HEK293 (cell line): Measurements from ENCODE around the gene CDC42EP3.

Experiments used
- ELK4 ChIP-seq: IDR thresholded peaks from 2 replicates; pipeline ENCODE4 v1.6.1; 2011; ENCODE audit warnings: mild to moderate bottlenecking, low read depth, low read length, borderline replicate concordance
- GLIS2 ChIP-seq: fragments of 450-650 bp; formaldehyde crosslinking; IDR thresholded peaks from 2 replicates; pipeline ENCODE4 v1.5.1; 2016; ENCODE audit warnings: missing biosample characterization, missing genetic modification characterization
- HOXC10 ChIP-seq: sonication (generic); formaldehyde crosslinking; IDR thresholded peaks from 2 replicates; pipeline ENCODE4 v1.8.1; 2023; ENCODE audit warnings: mild to moderate bottlenecking, missing genetic modification reagents
- ZBTB44 ChIP-seq: fragments of 450-650 bp; IDR thresholded peaks from 2 replicates; pipeline ENCODE4 v1.5.1; 2018; ENCODE audit warnings: missing biosample characterization, mild to moderate bottlenecking, missing genetic modification characterization
- ZBTB48 ChIP-seq: fragments of 450-650 bp; formaldehyde crosslinking; IDR thresholded peaks from 2 replicates; pipeline ENCODE4 v1.5.1; 2016; ENCODE audit warnings: missing biosample characterization, missing genetic modification characterization
- ZEB2 ChIP-seq: fragments of 450-650 bp; formaldehyde crosslinking; IDR thresholded peaks from 2 replicates; pipeline ENCODE4 v1.5.1; 2016; ENCODE audit warnings: missing biosample characterization, missing genetic modification characterization
- ZIC2 ChIP-seq: fragments of 450-650 bp; formaldehyde crosslinking; IDR thresholded peaks from 2 replicates; pipeline ENCODE4 v1.5.1; 2016; ENCODE audit warnings: missing biosample characterization, missing genetic modification characterization
- ZNF146 ChIP-seq: fragments of 450-650 bp; formaldehyde crosslinking; IDR thresholded peaks from 2 replicates; pipeline ENCODE4 v1.5.1; 2016; ENCODE audit warnings: missing biosample characterization, missing genetic modification characterization
- ZNF148 ChIP-seq: fragments of 450-650 bp; formaldehyde crosslinking; IDR thresholded peaks from 2 replicates; pipeline ENCODE4 v1.5.0; 2017; ENCODE audit warnings: missing biosample characterization, missing genetic modification characterization, borderline replicate concordance
- ZNF169 ChIP-seq: fragments of 450-650 bp; formaldehyde crosslinking; IDR thresholded peaks from 2 replicates; pipeline ENCODE4 v1.5.1; 2016; ENCODE audit warnings: missing biosample characterization, missing genetic modification characterization
- ZNF184 ChIP-seq: fragments of 450-650 bp; IDR thresholded peaks from 2 replicates; pipeline ENCODE4 v1.5.1; 2018; ENCODE audit warnings: missing biosample characterization, mild to moderate bottlenecking, missing genetic modification characterization
- ZNF202 ChIP-seq: fragments of 450-650 bp; formaldehyde crosslinking; IDR thresholded peaks from 2 replicates; pipeline ENCODE4 v1.5.1; 2016; ENCODE audit warnings: missing biosample characterization, missing genetic modification characterization, borderline replicate concordance
- ZNF211 ChIP-seq: fragments of 450-650 bp; formaldehyde crosslinking; IDR thresholded peaks from 2 replicates; pipeline ENCODE4 v1.5.1; 2016; ENCODE audit warnings: low read depth, missing biosample characterization, missing genetic modification characterization
- ZNF23 ChIP-seq: fragments of 450-650 bp; formaldehyde crosslinking; IDR thresholded peaks from 2 replicates; pipeline ENCODE4 v1.5.1; 2016; ENCODE audit warnings: missing biosample characterization, missing genetic modification characterization, borderline replicate concordance
- ZNF311 ChIP-seq: fragments of 450-650 bp; formaldehyde crosslinking; IDR thresholded peaks from 2 replicates; pipeline ENCODE4 v1.5.1; 2017; ENCODE audit warnings: missing biosample characterization, missing genetic modification characterization, borderline replicate concordance
- ZNF350 ChIP-seq: fragments of 450-650 bp; formaldehyde crosslinking; IDR thresholded peaks from 2 replicates; pipeline ENCODE4 v1.5.0; 2017; ENCODE audit warnings: missing biosample characterization, mild to moderate bottlenecking, missing genetic modification characterization
- ZNF354C ChIP-seq: fragments of 450-650 bp; formaldehyde crosslinking; IDR thresholded peaks from 2 replicates; pipeline ENCODE4 v1.5.1; 2016; ENCODE audit warnings: missing biosample characterization, missing genetic modification characterization, low read depth, borderline replicate concordance
- ZNF366 ChIP-seq: fragments of 450-650 bp; formaldehyde crosslinking; conservative IDR thresholded peaks from 2 replicates; pipeline ENCODE4 v1.5.1; 2016; ENCODE audit warnings: missing biosample characterization, missing genetic modification characterization
- ZNF514 ChIP-seq: fragments of 450-650 bp; formaldehyde crosslinking; IDR thresholded peaks from 2 replicates; pipeline ENCODE4 v1.5.1; 2016; ENCODE audit warnings: missing biosample characterization, missing genetic modification characterization
- ZNF521 ChIP-seq: fragments of 450-650 bp; formaldehyde crosslinking; IDR thresholded peaks from 2 replicates; pipeline ENCODE4 v1.5.1; 2017; ENCODE audit warnings: missing biosample characterization, mild to moderate bottlenecking, missing genetic modification characterization
- ZNF544 ChIP-seq: fragments of 450-650 bp; formaldehyde crosslinking; IDR thresholded peaks from 2 replicates; pipeline ENCODE4 v1.5.0; 2017; ENCODE audit warnings: missing biosample characterization, missing genetic modification characterization
- ZNF549 ChIP-seq: fragments of 450-650 bp; IDR thresholded peaks from 2 replicates; pipeline ENCODE4 v1.5.1; 2018; ENCODE audit warnings: missing biosample characterization, missing genetic modification characterization, mild to moderate bottlenecking, inconsistent platforms, moderate library complexity
- ZNF585B ChIP-seq: fragments of 450-650 bp; formaldehyde crosslinking; IDR thresholded peaks from 2 replicates; pipeline ENCODE4 v1.5.1; 2016; ENCODE audit warnings: missing biosample characterization, missing genetic modification characterization
- ZNF670 ChIP-seq: fragments of 450-650 bp; formaldehyde crosslinking; IDR thresholded peaks from 2 replicates; pipeline ENCODE4 v1.5.1; 2016; ENCODE audit warnings: missing biosample characterization, missing genetic modification characterization, low read depth
- ZNF777 ChIP-seq: fragments of 450-650 bp; formaldehyde crosslinking; IDR thresholded peaks from 2 replicates; pipeline ENCODE4 v1.5.1; 2017; ENCODE audit warnings: missing biosample characterization, missing genetic modification characterization, borderline replicate concordance
- ZNF791 ChIP-seq: fragments of 450-650 bp; formaldehyde crosslinking; IDR thresholded peaks from 2 replicates; pipeline ENCODE4 v1.5.1; 2016; ENCODE audit warnings: missing biosample characterization, missing genetic modification characterization
- ZSCAN16 ChIP-seq: fragments of 450-650 bp; formaldehyde crosslinking; IDR thresholded peaks from 2 replicates; pipeline ENCODE4 v1.5.1; 2016; ENCODE audit warnings: missing biosample characterization, missing genetic modification characterization
- ZSCAN4 ChIP-seq: fragments of 450-650 bp; formaldehyde crosslinking; IDR thresholded peaks from 2 replicates; pipeline ENCODE4 v1.5.1; 2017; ENCODE audit warnings: missing biosample characterization, missing genetic modification characterization

Gene CDC42EP3

GRCh38 chr2:37631698-37632097 lies 39.7 kb downstream of the CDC42EP3 start (continued):
- no peak for TF ChIP-seq ELK4
- no peak for TF ChIP-seq ZNF350 (tag by site-specific recombination)
- TF ChIP-seq ZNF670 (tag by site-specific recombination): no peak
- TF ChIP-seq ZIC2 (tag by site-specific recombination): no peak
- no peak for TF ChIP-seq ZNF521
- TF ChIP-seq ZNF148 (tag by site-specific recombination): no peak
- TF ChIP-seq ZNF311 (tag by site-specific recombination): no peak
- TF ChIP-seq ZEB2 (tag by site-specific recombination): no peak
- TF ChIP-seq ZNF514: no peak
- no peak for TF ChIP-seq ZNF184 (tag by site-specific recombination)
- peak; percentile 58; the same call in 1 of the 2 replicates for TF ChIP-seq ZBTB44 (tag by site-specific recombination)
- TF ChIP-seq ZNF549 (tag by site-specific recombination): no peak
- TF ChIP-seq GLIS2 (tag by site-specific recombination): no peak
- TF ChIP-seq ZSCAN4: peak; percentile 11; the same call in 1 of the 2 replicates
- no peak for TF ChIP-seq ZNF146
- no peak for TF ChIP-seq ZSCAN16
- TF ChIP-seq ZNF211 (tag by site-specific recombination): no peak
- no peak for TF ChIP-seq ZNF202 (tag by site-specific recombination)
- TF ChIP-seq ZNF366 (tag by site-specific recombination): peak; percentile 82
- no peak for TF ChIP-seq ZNF169 (tag by site-specific recombination)
- no peak for TF ChIP-seq HOXC10 (CRISPR knock-in tag)
- no peak for TF ChIP-seq ZNF777 (tag by site-specific recombination)
- TF ChIP-seq ZNF23 (tag by site-specific recombination): no peak
- TF ChIP-seq ZBTB48 (tag by site-specific recombination): no peak
- TF ChIP-seq ZNF585B (tag by site-specific recombination): no peak
- TF ChIP-seq ZNF791 (tag by site-specific recombination): no peak
- no peak for TF ChIP-seq ZNF544
- no peak for TF ChIP-seq ZNF354C (tag by site-specific recombination)
